H1 (cell line): Measurements from ENCODE around the gene MAPK13. TPM values are rescaled to one million over a fixed set of nuclear protein-coding genes. Genes with fewer than 3 reads are reported as not detected.

Experiments used
- CTCF ChIA-PET: fragments of 300-600 bp; sonication (Branson Sonifier 250); formaldehyde crosslinking; loops from one replicate; lab custom pipeline; 2021; ENCODE audit not compliant: partially characterized antibody; lab: Charles Lee
- POLR2A ChIA-PET: fragments of 300-600 bp; sonication (Branson Sonifier 250); formaldehyde crosslinking; loops from one replicate; lab custom pipeline; 2021; ENCODE audit warnings: inconsistent platforms; ENCODE audit not compliant: partially characterized antibody; lab: Charles Lee
- DNase-seq, 2 experiments: peaks; one replicate each; pipeline versions ENCODE4 v3.0.0 to v3.0.0-alpha.2; 2010 to 2022; ENCODE audit warnings: low spot score in 2 of 2, low read depth in 1 of 2, mixed read lengths in 1 of 2
- FAIRE-seq: peaks from 2 replicates; lab custom pipeline; 2011; peaks lifted over from hg19 to GRCh38; lab: Jason Lieb, UNC
- H2AFZ ChIP-seq: 2 replicates; pipeline ENCODE4 v1.8.1; 2012; ENCODE audit warnings: low read length, inconsistent platforms
- H2AK5ac ChIP-seq: 2 replicates; pipeline ENCODE4 v1.6.1; 2013; ENCODE audit warnings: low read depth, low read length
- H2BK120ac ChIP-seq: replicated peaks from 2 replicates; pipeline ENCODE3; 2013; ENCODE audit warnings: low read depth, low read length, inconsistent platforms
- H2BK12ac ChIP-seq: 2 replicates; pipeline ENCODE4 v1.6.1; 2013; ENCODE audit warnings: low read depth, low read length
- H2BK15ac ChIP-seq: 2 replicates; pipeline ENCODE4 v1.6.1; 2013; ENCODE audit warnings: low read length
- H2BK20ac ChIP-seq: 2 replicates; pipeline ENCODE4 v1.6.1; 2013; ENCODE audit warnings: low read length
- H2BK5ac ChIP-seq: 2 replicates; pipeline ENCODE4 v1.6.1; 2013; ENCODE audit warnings: low read depth, low read length
- H3K14ac ChIP-seq: 2 replicates; pipeline ENCODE4 v1.6.1; 2013; ENCODE audit warnings: inconsistent platforms; ENCODE audit not compliant: insufficient read length
- H3K18ac ChIP-seq: 2 replicates; pipeline ENCODE4 v1.6.1; 2013; ENCODE audit warnings: low read length; ENCODE audit errors: extremely low read depth
- H3K23ac ChIP-seq: 2 replicates; pipeline ENCODE4 v1.6.1; 2013; ENCODE audit warnings: inconsistent platforms; ENCODE audit not compliant: insufficient read length
- H3K23me2 ChIP-seq: 2 replicates; pipeline ENCODE4 v1.6.1; 2013; ENCODE audit warnings: low read depth, low read length
- H3K27ac ChIP-seq: 2 replicates; pipeline ENCODE4 v1.6.1; 2011; ENCODE audit warnings: low read depth, low read length, inconsistent platforms
- H3K27me3 ChIP-seq, 4 experiments: replicated peaks in 1 of 4; 1 replicate in 1 of 4; 2 replicates in 3 of 4; pipeline versions ENCODE4 v1.6.1 to v1.8.1; 2011 to 2013; ENCODE audit warnings: low read length in 3 of 4, mild to moderate bottlenecking in 3 of 4, inconsistent platforms in 2 of 4, mixed read lengths in 2 of 4, moderate library complexity in 1 of 4; ENCODE audit not compliant: control insufficient read depth in 3 of 4, insufficient read depth in 3 of 4; ENCODE audit errors: extremely low read depth in 1 of 4
- H3K36me3 ChIP-seq, 4 experiments: 2 replicates each; pipeline versions ENCODE4 v1.6.1 to v1.8.1; 2011 to 2013; ENCODE audit warnings: mild to moderate bottlenecking in 4 of 4, low read length in 3 of 4, moderate library complexity in 2 of 4, control low read depth in 1 of 4, inconsistent platforms in 1 of 4; ENCODE audit not compliant: insufficient read depth in 4 of 4, control insufficient read depth in 2 of 4
- H3K4ac ChIP-seq: replicated peaks from 2 replicates; pipeline ENCODE3; 2013; ENCODE audit warnings: low read length, low read depth, mixed read lengths, inconsistent platforms; ENCODE audit not compliant: insufficient read length
- H3K4me1 ChIP-seq, 4 experiments: replicated peaks in 1 of 4; 1 replicate in 1 of 4; 2 replicates in 3 of 4; pipeline versions ENCODE4 v1.6.1 to v1.8.1; 2011 to 2013; ENCODE audit warnings: low read length in 3 of 4, inconsistent platforms in 2 of 4, mixed read lengths in 1 of 4; ENCODE audit not compliant: insufficient read depth in 4 of 4, control insufficient read depth in 3 of 4
- H3K4me2 ChIP-seq, 2 experiments: 2 replicates each; pipeline versions ENCODE4 v1.6.1 to v1.8.1; 2011 to 2013; ENCODE audit warnings: low read depth in 2 of 2, low read length in 2 of 2, control low read depth in 1 of 2, inconsistent platforms in 1 of 2, mild to moderate bottlenecking in 1 of 2; ENCODE audit not compliant: insufficient read depth in 1 of 2
- H3K4me3 ChIP-seq, 4 experiments: fragments of 200-600, 300-600 bp in 1 of 4; sonication (generic), shearing (Covaris generic), sonication (Bioruptor Twin) in 1 of 4; 2 replicates each; pipeline versions ENCODE4 v1.5.1 to v1.8.1; 2011 to 2016; ENCODE audit warnings: low read length in 4 of 4, low read depth in 3 of 4, control low read depth in 2 of 4, inconsistent platforms in 2 of 4, mild to moderate bottlenecking in 2 of 4, mixed read lengths in 1 of 4, moderate library complexity in 1 of 4; ENCODE audit not compliant: insufficient read depth in 2 of 4; ENCODE audit errors: extremely low read depth in 1 of 4
- H3K56ac ChIP-seq: replicated peaks from 2 replicates; pipeline ENCODE3; 2013; ENCODE audit warnings: low read depth, mild to moderate bottlenecking, mixed read lengths, low read length, inconsistent platforms; ENCODE audit not compliant: insufficient read length
- H3K79me1 ChIP-seq: 2 replicates; pipeline ENCODE4 v1.6.1; 2013; ENCODE audit warnings: low read depth, low read length, control low read depth
- H3K79me2 ChIP-seq, 2 experiments: 2 replicates each; pipeline versions ENCODE4 v1.6.1 to v1.8.1; 2012 to 2013; ENCODE audit warnings: low read length in 2 of 2, mild to moderate bottlenecking in 2 of 2, inconsistent platforms in 1 of 2; ENCODE audit not compliant: insufficient read depth in 2 of 2, control insufficient read depth in 1 of 2
- H3K9ac ChIP-seq, 4 experiments: replicated peaks in 1 of 4; 1 replicate in 1 of 4; 2 replicates in 3 of 4; pipeline versions ENCODE4 v1.6.1 to v1.8.1; 2011 to 2013; ENCODE audit warnings: low read depth in 3 of 4, low read length in 3 of 4, control low read depth in 2 of 4, mild to moderate bottlenecking in 2 of 4, moderate library complexity in 2 of 4, inconsistent platforms in 1 of 4; ENCODE audit errors: extremely low read depth in 1 of 4
- H3K9me3 ChIP-seq, 2 experiments: 2 replicates each; pipeline versions ENCODE4 v1.6.1 to v1.8.1; 2012 to 2013; ENCODE audit warnings: mild to moderate bottlenecking in 2 of 2, moderate library complexity in 2 of 2, control low read depth in 1 of 2, inconsistent platforms in 1 of 2, low read depth in 1 of 2, low read length in 1 of 2, mixed read lengths in 1 of 2; ENCODE audit not compliant: insufficient read depth in 2 of 2
- H4K20me1 ChIP-seq, 2 experiments: replicated peaks in 1 of 2; 2 replicates each; pipeline versions ENCODE3 to v1.8.1; 2011 to 2013; ENCODE audit warnings: inconsistent platforms in 2 of 2, low read length in 2 of 2, mild to moderate bottlenecking in 1 of 2; ENCODE audit not compliant: insufficient read depth in 2 of 2, control insufficient read depth in 1 of 2
- H4K5ac ChIP-seq: 2 replicates; pipeline ENCODE4 v1.6.1; 2013; ENCODE audit warnings: low read length, low read depth, mixed read lengths, inconsistent platforms; ENCODE audit not compliant: insufficient read length
- H4K8ac ChIP-seq: 2 replicates; pipeline ENCODE4 v1.8.0; 2013; ENCODE audit warnings: mild to moderate bottlenecking, moderate library complexity, low read length, inconsistent platforms; ENCODE audit not compliant: insufficient read depth; ENCODE audit errors: extremely low read depth
- H4K91ac ChIP-seq: replicated peaks from 2 replicates; pipeline ENCODE3; 2013; ENCODE audit warnings: low read length, mixed read lengths, inconsistent platforms; ENCODE audit not compliant: insufficient read length
- BCL11A ChIP-seq, 2 experiments: IDR thresholded peaks; one replicate each; pipeline ENCODE4 v1.6.1; 2011; ENCODE audit warnings: low read depth in 2 of 2, low read length in 2 of 2, mild to moderate bottlenecking in 2 of 2
- CBX8 ChIP-seq: fragments of 300-800, 300-1000 bp; sonication (generic); IDR thresholded peaks from 2 replicates; pipeline ENCODE4 v1.7.1; 2016; ENCODE audit warnings: low read depth, low read length, borderline replicate concordance
- CHD1 ChIP-seq: IDR thresholded peaks from 2 replicates; pipeline ENCODE4 v1.6.1; 2012; ENCODE audit warnings: low read depth, low read length, improper control_type of control experiment
- EP300 ChIP-seq, 2 experiments: IDR thresholded peaks; 1 replicate in 1 of 2; 2 replicates in 1 of 2; pipeline ENCODE4 v1.6.1; 2011 to 2012; ENCODE audit warnings: low read depth in 2 of 2, low read length in 2 of 2, mild to moderate bottlenecking in 2 of 2, borderline replicate concordance in 1 of 2, inconsistent platforms in 1 of 2, moderate library complexity in 1 of 2
- NRF1 ChIP-seq: IDR thresholded peaks from 2 replicates; pipeline ENCODE4 v1.6.1; 2011; ENCODE audit warnings: mild to moderate bottlenecking, low read depth, low read length, improper control_type of control experiment
- PHF8 ChIP-seq: fragments of 200-600 bp; sonication (generic); conservative IDR thresholded peaks from 2 replicates; pipeline ENCODE4 v1.7.1; 2012; ENCODE audit warnings: low read depth, mild to moderate bottlenecking, inconsistent platforms, low read length, moderate library complexity
- POLR2AphosphoS5 ChIP-seq: IDR thresholded peaks from 2 replicates; pipeline ENCODE4 v1.6.1; 2011; ENCODE audit warnings: low read depth, low read length
- SIN3A ChIP-seq, 2 experiments: IDR thresholded peaks in 1 of 2; conservative IDR thresholded peaks in 1 of 2; 2 replicates each; pipeline ENCODE4 v1.6.1; 2011 to 2012; ENCODE audit warnings: low read length in 2 of 2, improper control_type of control experiment in 1 of 2, low read depth in 1 of 2, mild to moderate bottlenecking in 1 of 2
- SP4 ChIP-seq: IDR thresholded peaks from 2 replicates; pipeline ENCODE4 v1.6.1; 2012; ENCODE audit warnings: low read length, inconsistent platforms
- WGBS, 2 experiments: shearing (Covaris generic) in 1 of 2; methylation state at CpG; one replicate each; pipeline versions ENCODE4 v1.1.6 to v1.1.7; 2013 to 2015; ENCODE audit warnings: low lambda C conversion rate in 2 of 2, mixed read lengths in 2 of 2, inconsistent platforms in 1 of 2, low coverage in 1 of 2, missing lambda C conversion rate in 1 of 2; ENCODE audit not compliant: insufficient replicate concordance in 2 of 2, insufficient coverage in 1 of 2, insufficient read length in 1 of 2; ENCODE audit errors: extremely low coverage in 1 of 2, missing lambda C conversion rate in 1 of 2; 5-methylcytosine and 5-hydroxymethylcytosine counted together
- polyA plus RNA-seq, 7 experiments: library from polyadenylated mRNA; depleted of rRNA in 3 of 7; stranded (reverse) in 5 of 7; unstranded in 2 of 7; fragments of >200 nt in 5 of 7; fragments of 200-250 nt in 2 of 7; gene quantifications; 1 replicate in 5 of 7; 2 replicates in 1 of 7; 4 replicates in 1 of 7; pipeline versions ENCODE4 v1.2.1 to v1.2.3, GENCODE V29; 2011 to 2013; ENCODE audit warnings: missing spikeins in 2 of 7, mixed read lengths in 2 of 7
- total RNA-seq: library from RNA; stranded (reverse); fragmentation: NEBNext Ultra II Directional; extraction: Animal tissue kit (Norgen Biotek cat#: 25700); gene quantifications from 2 replicates; pipeline ENCODE4 v1.2.1, GENCODE V29; 2021
- TF ChIP-seq, protein P1 (sequence below): IDR thresholded peaks from 2 replicates; pipeline ENCODE4 v1.6.1; 2012; ENCODE audit warnings: low read length, inconsistent platforms
- TF ChIP-seq, protein P2 (sequence below): IDR thresholded peaks from 2 replicates; pipeline ENCODE4 v1.6.1; 2012; ENCODE audit warnings: inconsistent platforms

Gene MAPK13
- total and polyA plus RNA-seq, 2 of the 8 experiments (the other 6 are each of a cell fraction or from before 2014, with no cell fraction given) = 10.1 to 14.1 TPM

- Histone ChIP-seq H2AK5ac (no peak overlapping the region), H3K23me2 (no peaks in the 10 kb centered on the region), H2AFZ (no peak overlapping the region), H2BK5ac (no peak overlapping the region), H3K4me1 (no peaks in the 10 kb centered on the region), H3K79me2 (no peaks in the 10 kb centered on the region), H3K27ac (no peak overlapping the region), H2BK120ac (no peak overlapping the region), H3K14ac (no peak overlapping the region), H3K18ac (no peak overlapping the region), H3K4me2 (no peak overlapping the region), H4K91ac (no peak overlapping the region), H3K79me1 (no peaks in the 10 kb centered on the region), H4K8ac (no peak overlapping the region), H3K4me3 (no peak overlapping the region), H2BK20ac (no peak overlapping the region), H3K23ac (no peak overlapping the region), H3K9me3 (no peaks in the 10 kb centered on the region), H3K9ac (no peak overlapping the region), H3K36me3 (peaks cover 0 to 9% (median 2%) of the 10 kb centered on the region in 4 experiments; a peak in 3 of 8 replicates), H2BK12ac (no peak overlapping the region), H4K5ac (no peak overlapping the region), H4K20me1 (peaks cover 0 to 4% of the 10 kb centered on the region in 2 experiments), H3K56ac (no peak overlapping the region), H2BK15ac (no peak overlapping the region), H3K4ac (no peak overlapping the region), H3K27me3 (no peaks in the 10 kb centered on the region)
- no peak for DNase-seq
- ChIA-PET CTCF (interaction anchor here (1.4 to 1.8 kb wide), 2 partner anchors 22 to 26 kb away, joined by 3 to 4 read pairs; no protein-coding TSS in a partner anchor), POLR2A (no interaction called here)
- FAIRE-seq = no peak
- 97% methylated on average over 3 of the region's 3 CpGs; no CpG with 5 or more reads in 1 of the 2 experiments for WGBS, 2 experiments
- TF ChIP-seq CBX8 = no peak
- TF ChIP-seq PHF8 = no peak
- TF ChIP-seq, protein P1, sequence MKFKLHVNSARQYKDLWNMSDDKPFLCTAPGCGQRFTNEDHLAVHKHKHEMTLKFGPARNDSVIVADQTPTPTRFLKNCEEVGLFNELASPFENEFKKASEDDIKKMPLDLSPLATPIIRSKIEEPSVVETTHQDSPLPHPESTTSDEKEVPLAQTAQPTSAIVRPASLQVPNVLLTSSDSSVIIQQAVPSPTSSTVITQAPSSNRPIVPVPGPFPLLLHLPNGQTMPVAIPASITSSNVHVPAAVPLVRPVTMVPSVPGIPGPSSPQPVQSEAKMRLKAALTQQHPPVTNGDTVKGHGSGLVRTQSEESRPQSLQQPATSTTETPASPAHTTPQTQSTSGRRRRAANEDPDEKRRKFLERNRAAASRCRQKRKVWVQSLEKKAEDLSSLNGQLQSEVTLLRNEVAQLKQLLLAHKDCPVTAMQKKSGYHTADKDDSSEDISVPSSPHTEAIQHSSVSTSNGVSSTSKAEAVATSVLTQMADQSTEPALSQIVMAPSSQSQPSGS = no peak
- no peak for TF ChIP-seq BCL11A (IDR thresholded peaks at IDR 0.05; ENCODE audit: low read depth in 2 of 2, low read length in 2 of 2)
- no peak for TF ChIP-seq POLR2AphosphoS5
- TF ChIP-seq SIN3A (conservative IDR thresholded peaks at IDR 0.05 in 1 of 2, IDR thresholded peaks at IDR 0.05 in 1 of 2; ENCODE audit: low read depth in 1 of 2, low read length in 2 of 2) = no peak
- TF ChIP-seq SP4 = no peak
- no peak for TF ChIP-seq CHD1
- no peak for TF ChIP-seq EP300 (IDR thresholded peaks at IDR 0.05; ENCODE audit: borderline replicate concordance in 1 of 2, low read depth in 2 of 2, low read length in 2 of 2)
- TF ChIP-seq, protein P2, sequence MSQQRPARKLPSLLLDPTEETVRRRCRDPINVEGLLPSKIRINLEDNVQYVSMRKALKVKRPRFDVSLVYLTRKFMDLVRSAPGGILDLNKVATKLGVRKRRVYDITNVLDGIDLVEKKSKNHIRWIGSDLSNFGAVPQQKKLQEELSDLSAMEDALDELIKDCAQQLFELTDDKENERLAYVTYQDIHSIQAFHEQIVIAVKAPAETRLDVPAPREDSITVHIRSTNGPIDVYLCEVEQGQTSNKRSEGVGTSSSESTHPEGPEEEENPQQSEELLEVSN = no peak
- TF ChIP-seq NRF1 = no peak
These were observed 28.6 kb upstream of the MAPK13 start for GRCh38 chr6:36101691-36102090.
